Measurements from ENCODE around the gene KIAA1755. TPM values are rescaled to one million over a fixed set of nuclear protein-coding genes. Genes with fewer than 3 reads are reported as not detected.
A peak's percentile ranks its signal among the peaks of the same experiment; 100 is the strongest.

KIAA1755 gene
- total and polyA plus RNA-seq, 12 donors = 2.7 to 7.7 (median 5.2) TPM

DNA sequence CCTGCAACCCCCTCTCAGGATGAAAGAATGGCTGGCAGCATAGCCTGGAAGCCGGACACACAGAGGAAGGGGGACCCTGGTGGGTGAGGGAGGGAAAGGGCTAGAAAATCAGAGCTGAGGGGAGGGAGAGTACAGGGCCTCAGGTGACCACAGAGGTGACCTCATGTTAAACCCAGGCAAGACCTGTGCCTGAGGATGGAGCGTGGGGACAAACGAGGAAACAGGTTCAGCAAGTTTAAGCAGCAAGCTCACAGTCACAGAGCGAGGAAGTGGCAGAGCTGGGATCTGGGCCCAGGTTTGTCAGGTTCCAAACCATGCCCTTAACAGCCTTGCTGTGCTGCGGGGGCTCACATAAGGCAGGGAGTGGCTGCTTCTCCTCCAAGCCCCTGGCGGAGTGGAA lies 39.4 kb upstream of the KIAA1755 start:
- H3K9me3 ChIP-seq = no peaks in the 10 kb centered on the region
- 87 to 89% methylated on average over 6 of the region's 6 CpGs for WGBS, 2 donors
- no peak for TF ChIP-seq CTCF (IDR thresholded peaks at IDR 0.05)
- DNase-seq (no peak), ATAC-seq (no peak)
- peaks cover 0 to 37% (median 8%) of the 10 kb centered on the region in 7 donors for H3K27me3 ChIP-seq
- H3K27ac ChIP-seq = peak overlapping the region in 2 of 10 donors; percentile 45 to 78
- H3K4me1 ChIP-seq = peaks cover 0 to 43% (median 9%) of the 10 kb centered on the region in 9 donors
- intact Hi-C loops (cut with DNase I) = loop anchor here in 1 of 10 donors (5.0 kb wide), 1 partner anchor 43 kb away; no protein-coding TSS in a partner anchor
- H3K4me3 ChIP-seq = no peak overlapping the region
- H3K36me3 ChIP-seq = no peaks in the 10 kb centered on the region

DNA sequence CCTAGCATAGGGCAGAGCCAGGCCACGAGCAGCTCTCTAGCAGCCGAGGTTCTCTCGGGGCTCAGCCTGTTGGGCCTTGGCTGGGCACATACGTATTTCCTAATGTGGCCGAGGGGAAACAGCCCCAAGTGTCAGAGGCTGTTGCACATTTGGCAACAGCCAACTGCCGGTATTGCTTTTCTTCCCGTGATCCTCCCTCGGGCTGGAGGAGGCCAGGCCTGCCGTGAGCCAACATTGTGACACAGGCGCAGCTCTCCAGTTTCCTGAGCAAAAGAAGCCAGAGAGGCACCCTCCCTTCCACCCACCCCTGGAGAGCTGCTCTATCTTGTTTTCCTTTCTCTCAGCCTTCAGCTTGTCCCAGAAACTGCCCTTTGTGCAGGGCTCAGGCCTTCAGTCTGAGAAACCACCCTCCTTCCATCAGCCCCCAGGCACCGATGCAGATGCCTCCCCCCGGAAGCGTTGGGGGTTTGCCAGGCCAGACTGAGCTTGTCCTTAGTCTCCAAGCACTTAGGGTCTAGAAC lies 38.3 kb upstream of the KIAA1755 start:
- peak; percentile 75 to 79 for DNase-seq
- no peak for TF ChIP-seq CTCF (IDR thresholded peaks at IDR 0.05)
- intact Hi-C loops (cut with DNase I) = loop anchor here in 1 of 10 donors (5.0 kb wide), 1 partner anchor 42 kb away; no protein-coding TSS in a partner anchor
- Histone ChIP-seq H3K4me1 (peaks cover 0 to 40% (median 9%) of the 10 kb centered on the region in 9 donors), H3K27me3 (peaks cover 0 to 26% (median 8%) of the 10 kb centered on the region in 7 donors), H3K9me3 (no peaks in the 10 kb centered on the region), H3K27ac (peak overlapping the region; percentile 45 to 85 (median 67)), H3K36me3 (no peaks in the 10 kb centered on the region), H3K4me3 (no peak overlapping the region)
- WGBS, 2 donors = 32 to 38% methylated on average over 13 of the region's 13 CpGs
- ATAC-seq = peak; percentile 88 to 96 (median 93)

- Histone ChIP-seq H3K4me3 (no peak overlapping the region), H3K4me1 (peaks cover 0 to 37% (median 9%) of the 10 kb centered on the region in 9 donors), H3K9me3 (no peaks in the 10 kb centered on the region), H3K27ac (peak overlapping the region; percentile 45 to 85 (median 67)), H3K36me3 (no peaks in the 10 kb centered on the region), H3K27me3 (peaks cover 0 to 19% (median 8%) of the 10 kb centered on the region in 7 donors)
- WGBS, 2 donors = 93 to 97% methylated on average over 7 of the region's 7 CpGs
- intact Hi-C loops (cut with DNase I) = loop anchor here in 1 of 10 donors (5.0 kb wide), 1 partner anchor 41 kb away; no protein-coding TSS in a partner anchor
- TF ChIP-seq CTCF (IDR thresholded peaks at IDR 0.05) = no peak
- DNase-seq (no peak), ATAC-seq (no peak)
Observed at GRCh38 chr20:38297916-38298674, 37.6 kb upstream of the KIAA1755 start.

GRCh38 chr20:38296433-38296832 lies 35.9 kb upstream of the KIAA1755 start:
- no peaks in the 10 kb centered on the region for H3K36me3 ChIP-seq
- ATAC-seq (no peak), DNase-seq (no peak)
- no peak for TF ChIP-seq CTCF (IDR thresholded peaks at IDR 0.05)
- intact Hi-C loops (cut with DNase I) = loop anchor here in 1 of 10 donors (5.0 kb wide), 1 partner anchor 39 kb away; no protein-coding TSS in a partner anchor
- H3K4me3 ChIP-seq = no peak overlapping the region
- H3K9me3 ChIP-seq = no peaks in the 10 kb centered on the region
- H3K27me3 ChIP-seq = peaks cover 0 to 13% (median 0%) of the 10 kb centered on the region in 7 donors
- WGBS, 2 donors = 68 to 87% methylated on average over 11 of the region's 11 CpGs
- H3K4me1 ChIP-seq = peaks cover 0 to 46% (median 9%) of the 10 kb centered on the region in 9 donors
- H3K27ac ChIP-seq = no peak overlapping the region

Measured in heart right ventricle (tissue), 16 donors.